COLO668 (cell line): ENCODE data around the gene CALN1.
"Not testable (repeated sequence)": the region's sequence is repeated elsewhere in the genome, so short reads cannot be mapped to it uniquely, and the experiment has no call there.

ENCODE experiments used
- DNase-seq: peaks from one replicate; lab custom pipeline; 2025; ENCODE audit not compliant: unreplicated experiment; lab: John Stamatoyannopoulos, UW

CALN1 gene

GRCh38 chr7:71754828-71755227 is 657.3 kb downstream of the CALN1 start:
- DNase-seq, result no peak

GRCh38 chr7:71753956-71754664 is 658.0 kb downstream of the CALN1 start:
- no peak for DNase-seq

GRCh38 chr7:71753236-71753635 is 658.9 kb downstream of the CALN1 start:
- DNase-seq, result no peak

GRCh38 chr7:71752171-71752935 is 659.8 kb downstream of the CALN1 start:
- DNase-seq, result peak; percentile 62

GRCh38 chr7:71750290-71750689 is 661.8 kb downstream of the CALN1 start:
- no peak for DNase-seq

GRCh38 chr7:71746006-71746405 is 666.1 kb downstream of the CALN1 start:
- DNase-seq, result no peak

- no peak for DNase-seq
Observed at GRCh38 chr7:71740174-71740560, 672.0 kb downstream of the CALN1 start.

GRCh38 chr7:71739520-71740173 is 672.5 kb downstream of the CALN1 start:
- DNase-seq, result no peak

- not testable (repeated sequence) for DNase-seq
Observed at GRCh38 chr7:71737931-71738540, 674.1 kb downstream of the CALN1 start.

GRCh38 chr7:71735961-71736556 is 676.1 kb downstream of the CALN1 start:
- DNase-seq, result peak; percentile 49

GRCh38 chr7:71733107-71733870 is 678.8 kb downstream of the CALN1 start:
- DNase-seq, result peak; percentile 64

GRCh38 chr7:71731740-71732139 is 680.4 kb downstream of the CALN1 start:
- DNase-seq, result no peak
